Measurements from ENCODE around the gene HSD17B12.

The HSD17B12 gene

GRCh38 chr11:43789700-43790443 is 109.3 kb downstream of the HSD17B12 start:
- POLR2A ChIA-PET: interaction anchor here (1.2 kb wide), 1 partner anchor 41 kb away, joined by 4 read pairs; no protein-coding TSS in a partner anchor
- CTCF ChIA-PET: interaction anchor here (1.2 to 3.8 kb wide), 3 partner anchors 12 to 36 kb away, joined by 3 to 18 read pairs (median 5); no protein-coding TSS in a partner anchor
- TF ChIP-seq CTCF (IDR thresholded peaks at IDR 0.05; ENCODE audit: insufficient read depth, low read length, missing control alignments): no peak
- H3K4me3 ChIP-seq (ENCODE audit: low read depth, low read length): no peak overlapping the region
- peak; percentile 40 for DNase-seq (ENCODE audit: low read depth, low spot score)

- ChIA-PET CTCF (interaction anchor here (3.8 kb wide), 1 partner anchor 12 kb away, joined by 18 read pairs; no protein-coding TSS in a partner anchor), POLR2A (no interaction called here)
These were observed 109.9 kb downstream of the HSD17B12 start for GRCh38 chr11:43790444-43790794.

DNA sequence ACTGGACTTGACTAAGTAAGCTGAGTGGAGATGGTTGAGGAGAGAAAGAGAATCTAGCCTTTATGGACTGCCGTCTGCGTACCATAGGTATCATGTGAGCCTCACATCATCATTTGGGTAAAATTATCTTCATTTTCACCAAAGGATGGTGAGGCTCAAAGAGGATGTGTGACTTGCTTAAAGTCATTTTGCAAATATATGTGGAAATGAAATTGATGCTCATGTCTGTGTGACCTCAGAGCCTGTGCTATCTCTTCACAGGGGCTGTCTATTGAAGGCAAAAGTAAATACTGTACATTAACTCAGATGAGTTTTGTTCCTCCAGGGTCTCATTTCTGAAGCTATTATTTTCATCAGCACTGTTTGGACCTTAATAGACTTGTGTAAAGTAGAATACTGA is 116.8 kb downstream of the HSD17B12 start:
- CTCF ChIA-PET: interaction anchor here (1.4 kb wide), 2 partner anchors 9 to 29 kb away, joined by 3 to 6 read pairs; no protein-coding TSS in a partner anchor
- no peak for DNase-seq (ENCODE audit: low read depth, low spot score)
- POLR2A ChIA-PET: no interaction called here
- H3K4me3 ChIP-seq (ENCODE audit: low read depth, low read length): no peak overlapping the region
- no peak for TF ChIP-seq CTCF (IDR thresholded peaks at IDR 0.05; ENCODE audit: insufficient read depth, low read length, missing control alignments)

More at GRCh38 chr11:43790444-43790794, 109.9 kb downstream of the HSD17B12 start:
- H3K4me3 ChIP-seq (ENCODE audit: low read depth, low read length): no peak overlapping the region
- DNase-seq (ENCODE audit: low read depth, low spot score): no peak
- no peak for TF ChIP-seq CTCF (IDR thresholded peaks at IDR 0.05; ENCODE audit: insufficient read depth, low read length, missing control alignments)

GRCh38 chr11:43797866-43798265 is 117.3 kb downstream of the HSD17B12 start:
- no peak for DNase-seq (ENCODE audit: low read depth, low spot score)
- no peak for TF ChIP-seq CTCF (IDR thresholded peaks at IDR 0.05; ENCODE audit: insufficient read depth, low read length, missing control alignments)
- H3K4me3 ChIP-seq (ENCODE audit: low read depth, low read length): no peak overlapping the region
- ChIA-PET CTCF (interaction anchor here (1.4 kb wide), 1 partner anchor 9 kb away, joined by 3 read pairs; no protein-coding TSS in a partner anchor), POLR2A (no interaction called here)

- CTCF ChIA-PET: interaction anchor here (0.9 to 3.2 kb wide), 12 partner anchors 10 to 298 kb away, joined by 3 to 19 read pairs (median 5); no protein-coding TSS in a partner anchor
These were observed 122.0 kb downstream of the HSD17B12 start for GRCh38 chr11:43802509-43802908.

More at GRCh38 chr11:43802509-43802908, 122.0 kb downstream of the HSD17B12 start:
- TF ChIP-seq CTCF (IDR thresholded peaks at IDR 0.05; ENCODE audit: insufficient read depth, low read length, missing control alignments): peak; percentile 25
- no peak for DNase-seq (ENCODE audit: low read depth, low spot score)
- no peak overlapping the region for H3K4me3 ChIP-seq (ENCODE audit: low read depth, low read length)
- POLR2A ChIA-PET: no interaction called here

Data from AG04449 (cell line).